GM12892 (cell line): Measurements from ENCODE around the gene JADE3.

Experiments used
- DNase-seq: peaks from one replicate; pipeline ENCODE4 v3.0.0; 2011; ENCODE audit not compliant: insufficient read length
- FAIRE-seq: peaks from 2 replicates; lab custom pipeline; 2011; peaks lifted over from hg19 to GRCh38; lab: Jason Lieb, UNC
- POLR2A ChIP-seq: IDR thresholded peaks from 2 replicates; pipeline ENCODE4 v1.6.1; 2011; ENCODE audit warnings: low read depth, low read length, control low read depth
- POLR2AphosphoS5 ChIP-seq: IDR thresholded peaks from 2 replicates; pipeline ENCODE4 v1.6.1; 2011; ENCODE audit warnings: low read depth, low read length, control low read depth
- TAF1 ChIP-seq: IDR thresholded peaks from 2 replicates; pipeline ENCODE4 v1.6.1; 2011; ENCODE audit warnings: low read depth, mild to moderate bottlenecking, control low read depth, low read length, borderline replicate concordance

JADE3 gene

GRCh38 chrX:47061238-47061919 is 149.2 kb downstream of the JADE3 start:
- FAIRE-seq, result no peak

GRCh38 chrX:47063179-47063578 is 151.0 kb downstream of the JADE3 start:
- TF ChIP-seq TAF1 (no peak), POLR2AphosphoS5 (no peak), POLR2A (no peak)
- no peak for DNase-seq
- no peak for FAIRE-seq

More at GRCh38 chrX:47061238-47061919, 149.2 kb downstream of the JADE3 start:
- DNase-seq, result no peak
- no peak for TF ChIP-seq POLR2A
- TF ChIP-seq TAF1, result no peak
- no peak for TF ChIP-seq POLR2AphosphoS5

GRCh38 chrX:47068214-47068613 is 156.0 kb downstream of the JADE3 start:
- no peak for DNase-seq
- no peak for TF ChIP-seq TAF1
- TF ChIP-seq POLR2AphosphoS5, result no peak
- no peak for TF ChIP-seq POLR2A
- no peak for FAIRE-seq

GRCh38 chrX:47068720-47069119 is 156.5 kb downstream of the JADE3 start:
- DNase-seq, result no peak
- no peak for TF ChIP-seq POLR2AphosphoS5
- TF ChIP-seq TAF1, result no peak
- TF ChIP-seq POLR2A, result no peak
- FAIRE-seq, result no peak

- FAIRE-seq (no peak), DNase-seq (no peak)
These were observed 166.2 kb downstream of the JADE3 start, which contains the start of gene RGN for GRCh38 chrX:47078129-47079043. RGN (plus strand) TSS chrX:47078443; CDS start chrX:47081145, 2,702 bp downstream.

GRCh38 chrX:47080215-47080914 is 168.1 kb downstream of the JADE3 start:
- TF ChIP-seq TAF1 (no peak), POLR2A (no peak), POLR2AphosphoS5 (no peak)
- no peak for FAIRE-seq

More at GRCh38 chrX:47078129-47079043, 166.2 kb downstream of the JADE3 start, which contains the start of gene RGN:
- TF ChIP-seq POLR2A, result no peak
- no peak for TF ChIP-seq TAF1
- TF ChIP-seq POLR2AphosphoS5, result no peak

GRCh38 chrX:47080915-47081236 is 168.7 kb downstream of the JADE3 start:
- TF ChIP-seq TAF1, result no peak
- TF ChIP-seq POLR2AphosphoS5, result no peak
- TF ChIP-seq POLR2A, result no peak
- DNase-seq (no peak), FAIRE-seq (no peak)

More at GRCh38 chrX:47080215-47080914, 168.1 kb downstream of the JADE3 start:
- no peak for DNase-seq

GRCh38 chrX:47091149-47091775 is 179.0 kb downstream of the JADE3 start:
- no peak for DNase-seq
- FAIRE-seq, result no peak
- no peak for TF ChIP-seq POLR2AphosphoS5
- TF ChIP-seq TAF1, result no peak
- TF ChIP-seq POLR2A, result no peak

DNA sequence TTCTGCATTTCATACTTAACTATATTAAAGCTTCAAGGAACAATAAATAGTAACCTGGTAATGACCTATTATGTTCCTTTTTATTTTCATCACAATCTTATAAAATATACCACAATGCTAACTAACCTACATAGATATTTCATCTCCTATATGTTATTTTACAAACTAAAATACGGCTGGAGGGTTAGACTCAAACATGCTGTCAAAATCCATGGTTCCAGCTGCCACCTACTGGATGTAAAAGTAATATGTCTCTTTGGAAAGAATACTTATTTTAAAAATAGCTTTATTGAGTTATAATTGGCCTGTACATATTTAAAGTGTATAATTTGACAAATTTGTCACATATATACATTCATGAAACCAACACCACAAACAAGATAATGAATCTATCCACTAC is 181.0 kb downstream of the JADE3 start:
- DNase-seq, result no peak
- TF ChIP-seq TAF1, result no peak
- no peak for TF ChIP-seq POLR2A
- no peak for TF ChIP-seq POLR2AphosphoS5
- no peak for FAIRE-seq

DNA sequence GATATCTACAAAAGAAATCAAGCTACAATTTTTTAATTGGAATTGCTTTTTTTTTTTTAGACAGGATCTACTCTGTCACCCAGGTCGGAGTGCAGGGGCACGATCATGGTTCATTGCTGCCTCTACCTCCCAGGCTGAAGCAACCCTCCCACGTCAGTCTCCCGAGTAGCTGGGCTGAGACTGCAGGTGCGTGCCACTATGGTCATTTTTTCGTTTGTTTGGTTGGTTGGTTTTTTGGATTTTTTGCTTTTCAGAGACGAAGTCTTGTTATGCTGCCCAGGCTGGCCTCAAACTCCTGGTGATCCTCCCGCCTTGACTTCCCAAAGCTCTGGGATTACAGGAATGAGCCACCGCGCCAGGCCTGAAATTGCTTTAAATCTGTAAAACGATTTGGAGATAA is 181.6 kb downstream of the JADE3 start:
- DNase-seq, result no peak
- FAIRE-seq, result no peak
- TF ChIP-seq TAF1 (no peak), POLR2AphosphoS5 (no peak), POLR2A (no peak)
